ENCODE results near the gene PARD3B.

GRCh38 chr2:205115511-205115910 is 570.2 kb downstream of the PARD3B start:
- TF ChIP-seq GATA3 (IDR thresholded peaks at IDR 0.05; ENCODE audit: low read depth, low read length): no peak
- no peak for TF ChIP-seq GATA2 (IDR thresholded peaks at IDR 0.05; ENCODE audit: low read depth, low read length)

Measured in SH-SY5Y (cell line).